ENCODE data around the gene C16orf89. TPM values are rescaled to one million over a fixed set of nuclear protein-coding genes. Genes with fewer than 3 reads are reported as not detected.
A peak's percentile ranks its signal among the peaks of the same experiment; 100 is the strongest.
"Not testable (repeated sequence)": the region's sequence is repeated elsewhere in the genome, so short reads cannot be mapped to it uniquely, and the experiment has no call there.

Gene C16orf89
- total RNA-seq, 1 experiment from 2014 or later, result not detected

DNA sequence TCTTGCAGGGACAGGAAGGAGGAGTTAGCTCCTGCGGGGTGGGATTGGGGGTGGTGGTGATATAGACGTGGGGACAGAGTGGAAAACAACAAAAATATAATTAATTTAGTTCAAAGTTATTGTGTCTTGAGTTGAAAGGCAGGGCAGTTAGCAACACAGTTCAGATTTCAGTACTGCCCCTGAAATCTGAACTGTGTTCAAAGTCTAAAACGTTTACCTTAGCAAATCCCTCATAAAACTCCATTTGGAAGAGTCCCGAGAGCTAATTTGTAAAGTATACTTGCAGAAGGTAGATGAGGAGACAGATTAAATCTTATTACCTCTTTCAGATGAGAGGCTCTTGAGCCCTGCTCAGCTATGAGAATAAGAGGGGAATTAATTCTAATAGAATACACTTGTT, 33.4 kb upstream of the C16orf89 start:
- H3K79me2 ChIP-seq (ENCODE audit: low read depth); H3F3A ChIP-seq (ENCODE audit: insufficient read depth, low read depth); BruUV-seq (replicated peaks); H4K20me1 ChIP-seq (ENCODE audit: insufficient read depth); DNase-seq; H3K9me2 ChIP-seq (ENCODE audit: insufficient read depth); H3K9me3 ChIP-seq (ENCODE audit: insufficient read depth, low read depth); H3K4me1 ChIP-seq (replicated peaks; ENCODE audit: insufficient read depth); H3K27ac ChIP-seq; H3K4me3 ChIP-seq; POLR2A ChIA-PET (ENCODE audit: unreplicated experiment); CTCF ChIA-PET; H2AFZ ChIP-seq; H3K36me3 ChIP-seq (ENCODE audit: low read depth): not testable (repeated sequence)
- peak overlapping the region; percentile 68; the same call in 1 of the 2 replicates for H3K4me2 ChIP-seq
- intact Hi-C loops (cut with micrococcal nuclease; ENCODE audit: unreplicated experiment), result loop anchor here (5.0 to 10.0 kb wide), 4 partner anchors 142 to 594 kb away; partner anchors contain the start of gene SEC14L5
- H3K27me3 ChIP-seq (ENCODE audit: insufficient read depth, low read depth), result peaks cover 14% of the 10 kb centered on the region

DNA sequence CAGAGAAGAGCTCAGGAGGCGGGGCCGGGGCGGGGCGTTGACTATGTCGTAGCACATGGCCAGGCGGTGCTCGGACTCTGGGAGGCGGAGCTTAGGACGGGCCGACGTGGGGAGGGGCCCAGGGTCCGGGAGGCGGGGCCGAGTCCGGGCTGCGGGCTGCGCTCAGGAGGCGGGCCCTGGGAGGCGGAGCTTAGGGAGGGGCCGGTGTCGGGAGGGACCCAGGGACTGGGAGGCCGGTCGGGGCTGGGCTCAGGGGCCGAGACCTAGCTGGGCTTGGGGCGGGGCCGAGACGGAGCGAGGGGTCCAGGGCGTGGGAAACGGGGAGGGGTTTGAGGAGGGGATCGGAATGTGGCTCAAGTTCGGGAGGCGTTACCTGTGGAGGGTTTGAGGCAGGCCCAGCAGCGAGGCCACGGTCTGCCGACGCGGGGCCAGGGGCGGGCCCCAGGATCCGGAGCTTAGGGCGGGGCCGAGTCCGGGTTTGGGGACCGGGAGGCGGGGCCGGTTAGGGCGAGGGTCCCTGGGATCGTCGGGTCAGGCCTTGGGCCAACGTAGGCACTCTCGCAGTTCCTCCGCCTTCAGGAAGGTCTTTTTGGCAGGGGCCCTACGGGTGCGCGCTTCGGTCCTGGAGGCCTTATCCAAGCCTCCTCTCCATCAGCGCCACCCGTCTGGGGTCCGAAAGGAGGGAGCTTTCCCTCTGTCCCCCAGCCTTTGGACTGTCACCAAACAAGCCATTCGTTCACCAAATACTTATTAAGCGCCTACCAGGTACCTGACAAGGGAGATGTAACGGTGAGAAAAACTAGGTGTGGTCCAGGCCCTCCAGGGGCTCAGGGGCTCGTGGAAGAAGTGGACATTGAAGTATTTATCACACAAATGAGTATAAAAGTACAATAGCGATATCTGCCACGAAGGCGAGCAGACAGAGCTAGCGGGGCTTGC, 32.7 kb upstream of the C16orf89 start:
- intact Hi-C loops (cut with micrococcal nuclease; ENCODE audit: unreplicated experiment), result loop anchor here (5.0 to 10.0 kb wide), 4 partner anchors 141 to 594 kb away; partner anchors contain the start of gene SEC14L5
- H3K27ac ChIP-seq; H3K9me2 ChIP-seq (ENCODE audit: insufficient read depth); H3K79me2 ChIP-seq (ENCODE audit: low read depth); H4K20me1 ChIP-seq (ENCODE audit: insufficient read depth); BruUV-seq (replicated peaks); H3F3A ChIP-seq (ENCODE audit: insufficient read depth, low read depth); DNase-seq; H2AFZ ChIP-seq; H3K9me3 ChIP-seq (ENCODE audit: insufficient read depth, low read depth); H3K36me3 ChIP-seq (ENCODE audit: low read depth); H3K4me1 ChIP-seq (replicated peaks; ENCODE audit: insufficient read depth): not testable (repeated sequence)
- Histone ChIP-seq H3K27me3 (ENCODE audit: insufficient read depth, low read depth) (peaks cover 14% of the 10 kb centered on the region), H3K4me2 (peak overlapping the region; percentile 68), H3K4me3 (peak overlapping the region; percentile 54; the same call in 1 of the 2 replicates)
- POLR2A ChIA-PET (ENCODE audit: unreplicated experiment), result interaction anchor here (0.5 to 0.8 kb wide), 8 partner anchors 141 to 1697 kb away, joined by 3 to 10 read pairs (median 4); partner anchors contain the start of genes ANKS3, DNAAF8, SEC14L5 and UBN1
- CTCF ChIA-PET, result interaction anchor here (0.6 to 1.1 kb wide), 3 partner anchors 14 to 600 kb away, joined by 3 to 7 read pairs (median 6); partner anchors contain the start of gene SEC14L5

DNA sequence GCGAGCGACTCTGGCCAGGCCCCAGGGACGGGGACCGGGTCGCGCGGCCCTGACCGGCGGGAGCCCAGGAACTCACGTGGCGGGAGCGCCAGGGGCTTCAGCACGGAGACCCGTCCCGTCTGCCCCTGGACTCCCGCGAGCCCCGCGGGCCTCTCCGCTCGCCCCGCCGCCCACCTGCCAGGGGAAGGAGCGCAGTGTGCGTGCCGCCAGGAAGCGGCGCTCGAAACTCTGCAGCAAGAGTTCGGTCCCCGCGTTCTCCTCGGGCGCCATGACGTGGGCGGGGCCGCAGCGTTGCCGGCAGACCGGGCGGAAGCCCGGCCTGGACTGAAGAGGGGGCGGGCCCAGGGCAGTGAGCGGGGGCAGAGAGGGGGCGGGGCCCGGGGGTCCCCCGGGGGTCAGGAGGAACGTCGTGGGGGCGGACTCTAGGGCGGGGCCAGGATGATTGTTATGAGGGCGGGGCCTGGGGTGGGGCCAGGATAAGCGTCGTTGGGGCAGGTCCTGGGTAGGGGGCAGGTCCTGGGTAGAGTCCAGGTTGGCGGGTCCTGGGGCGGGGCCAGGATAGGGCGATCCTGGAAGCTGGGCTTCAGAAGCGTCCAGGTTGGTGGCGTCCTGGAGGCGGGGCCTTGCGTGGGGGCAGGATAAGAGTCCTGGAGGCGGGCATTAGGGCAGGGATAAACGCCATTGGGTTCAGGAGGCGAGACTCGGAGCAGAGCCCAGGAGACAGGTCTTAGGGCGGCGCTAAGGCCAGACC, 31.9 kb upstream of the C16orf89 start, which contains the start of gene EEF2KMT:
Gene EEF2KMT, minus strand, starts transcription at position 326 of the 751 bp plus-strand sequence. Its CDS starts 56 bp downstream, at position 270.
- H3F3A ChIP-seq (ENCODE audit: insufficient read depth, low read depth); BruUV-seq (replicated peaks); H3K36me3 ChIP-seq (ENCODE audit: low read depth); H4K20me1 ChIP-seq (ENCODE audit: insufficient read depth); H3K79me2 ChIP-seq (ENCODE audit: low read depth); H3K9me3 ChIP-seq (ENCODE audit: insufficient read depth, low read depth); H3K9me2 ChIP-seq (ENCODE audit: insufficient read depth); H3K27me3 ChIP-seq (ENCODE audit: insufficient read depth, low read depth); H3K27ac ChIP-seq; H3K4me1 ChIP-seq (replicated peaks; ENCODE audit: insufficient read depth): not testable (repeated sequence)
- ChIA-PET POLR2A (ENCODE audit: unreplicated experiment) (interaction anchor here (0.5 to 0.8 kb wide), 9 partner anchors 140 to 1696 kb away, joined by 3 to 10 read pairs (median 4); partner anchors contain the start of genes ANKS3, DNAAF8, SEC14L5 and UBN1), CTCF (interaction anchor here (0.6 to 1.1 kb wide), 4 partner anchors 13 to 599 kb away, joined by 3 to 7 read pairs (median 4); partner anchors contain the start of gene SEC14L5)
- intact Hi-C loops (cut with micrococcal nuclease; ENCODE audit: unreplicated experiment), result loop anchor here (5.0 to 10.0 kb wide), 4 partner anchors 140 to 593 kb away; partner anchors contain the start of gene SEC14L5
- Histone ChIP-seq H3K4me2 (peak within 1 kb of the TSS; percentile 81), H2AFZ (peak within 1 kb of the TSS; percentile 66; the same call in 1 of the 2 replicates), H3K4me3 (peak within 1 kb of the TSS; percentile 92)
- peak; percentile 96 to 100 for DNase-seq

DNA sequence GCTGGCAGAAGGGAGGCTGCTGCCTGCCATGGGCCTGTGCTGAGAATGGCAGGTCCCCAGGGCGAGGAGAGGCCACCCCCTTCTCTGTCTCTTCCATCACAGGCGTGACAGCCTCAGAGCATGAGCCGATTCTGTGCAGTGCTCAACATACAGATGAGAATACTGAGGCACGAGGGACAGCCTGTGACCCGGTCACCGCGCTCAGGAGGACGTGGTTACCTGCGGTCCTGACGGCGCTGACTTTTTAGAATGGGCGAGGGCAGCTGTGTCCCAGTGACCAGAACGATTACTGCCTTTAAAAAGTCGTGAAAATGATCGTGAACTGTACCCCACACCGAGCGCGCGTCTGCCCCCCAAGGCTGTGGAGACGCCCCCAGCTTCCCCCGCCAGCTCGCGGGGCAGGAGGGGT, 31.3 kb upstream of the C16orf89 start:
- H3K36me3 ChIP-seq (ENCODE audit: low read depth); H3K4me1 ChIP-seq (replicated peaks; ENCODE audit: insufficient read depth); CTCF ChIA-PET; H3K27ac ChIP-seq; H3K9me3 ChIP-seq (ENCODE audit: insufficient read depth, low read depth); H3K27me3 ChIP-seq (ENCODE audit: insufficient read depth, low read depth); H4K20me1 ChIP-seq (ENCODE audit: insufficient read depth); H3F3A ChIP-seq (ENCODE audit: insufficient read depth, low read depth); H3K79me2 ChIP-seq (ENCODE audit: low read depth); H3K9me2 ChIP-seq (ENCODE audit: insufficient read depth): not testable (repeated sequence)
- intact Hi-C loops (cut with micrococcal nuclease; ENCODE audit: unreplicated experiment), result loop anchor here (5.0 to 10.0 kb wide), 4 partner anchors 140 to 592 kb away; partner anchors contain the start of gene SEC14L5
- peak in 1 of 2 experiments; percentile 25 for DNase-seq
- Histone ChIP-seq H3K4me3 (peak overlapping the region; percentile 92), H3K4me2 (peak overlapping the region; percentile 81), H2AFZ (0 out of 2 replicates have a peak overlapping the region, but pooled peaks have one; percentile 66)
- BruUV-seq (replicated peaks), result TSS peak; percentile 66
- POLR2A ChIA-PET (ENCODE audit: unreplicated experiment), result interaction anchor here (0.6 kb wide), 1 partner anchor 304 kb away, joined by 13 read pairs; no protein-coding TSS in a partner anchor

DNA sequence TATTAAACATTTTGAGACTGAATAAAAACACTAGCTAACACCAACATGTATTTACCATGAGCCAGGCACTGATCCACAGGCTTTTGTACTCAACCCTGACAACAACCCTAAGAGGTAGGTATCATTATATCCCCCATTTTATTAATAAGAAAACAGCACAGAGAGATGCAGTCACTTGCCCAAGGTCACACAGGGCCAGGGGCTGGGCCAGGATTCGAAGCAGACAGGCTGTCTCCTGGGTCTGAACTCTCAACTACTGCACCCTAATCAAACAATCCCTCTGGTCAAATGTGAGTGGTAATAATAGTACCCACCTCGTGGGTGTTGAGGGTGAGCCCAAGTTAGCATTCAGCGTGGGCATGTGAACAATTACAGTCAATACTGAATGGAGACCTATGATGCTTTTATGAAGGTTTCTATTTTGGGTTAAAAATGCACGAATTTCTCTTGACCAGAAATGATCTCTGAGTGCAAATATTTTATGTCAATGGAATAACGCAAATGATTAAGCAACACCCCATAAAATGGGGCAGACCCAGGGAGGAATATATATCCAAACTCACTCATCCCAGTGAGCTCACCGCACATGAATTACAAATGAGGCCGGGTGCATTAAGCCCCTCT, 30.8 kb upstream of the C16orf89 start:
- H3K27ac ChIP-seq; H3K36me3 ChIP-seq (ENCODE audit: low read depth); H3F3A ChIP-seq (ENCODE audit: insufficient read depth, low read depth); BruUV-seq (replicated peaks); H3K4me1 ChIP-seq (replicated peaks; ENCODE audit: insufficient read depth); CTCF ChIA-PET; H4K20me1 ChIP-seq (ENCODE audit: insufficient read depth); H3K9me3 ChIP-seq (ENCODE audit: insufficient read depth, low read depth); H3K79me2 ChIP-seq (ENCODE audit: low read depth); H3K9me2 ChIP-seq (ENCODE audit: insufficient read depth); H2AFZ ChIP-seq; DNase-seq; H3K27me3 ChIP-seq (ENCODE audit: insufficient read depth, low read depth): not testable (repeated sequence)
- intact Hi-C loops (cut with micrococcal nuclease; ENCODE audit: unreplicated experiment), result loop anchor here (5.0 to 10.0 kb wide), 4 partner anchors 139 to 592 kb away; partner anchors contain the start of gene SEC14L5
- peak overlapping the region; percentile 81 for H3K4me2 ChIP-seq
- POLR2A ChIA-PET (ENCODE audit: unreplicated experiment), result interaction anchor here (0.6 kb wide), 1 partner anchor 304 kb away, joined by 13 read pairs; no protein-coding TSS in a partner anchor
- H3K4me3 ChIP-seq, result peak overlapping the region; percentile 92

DNA sequence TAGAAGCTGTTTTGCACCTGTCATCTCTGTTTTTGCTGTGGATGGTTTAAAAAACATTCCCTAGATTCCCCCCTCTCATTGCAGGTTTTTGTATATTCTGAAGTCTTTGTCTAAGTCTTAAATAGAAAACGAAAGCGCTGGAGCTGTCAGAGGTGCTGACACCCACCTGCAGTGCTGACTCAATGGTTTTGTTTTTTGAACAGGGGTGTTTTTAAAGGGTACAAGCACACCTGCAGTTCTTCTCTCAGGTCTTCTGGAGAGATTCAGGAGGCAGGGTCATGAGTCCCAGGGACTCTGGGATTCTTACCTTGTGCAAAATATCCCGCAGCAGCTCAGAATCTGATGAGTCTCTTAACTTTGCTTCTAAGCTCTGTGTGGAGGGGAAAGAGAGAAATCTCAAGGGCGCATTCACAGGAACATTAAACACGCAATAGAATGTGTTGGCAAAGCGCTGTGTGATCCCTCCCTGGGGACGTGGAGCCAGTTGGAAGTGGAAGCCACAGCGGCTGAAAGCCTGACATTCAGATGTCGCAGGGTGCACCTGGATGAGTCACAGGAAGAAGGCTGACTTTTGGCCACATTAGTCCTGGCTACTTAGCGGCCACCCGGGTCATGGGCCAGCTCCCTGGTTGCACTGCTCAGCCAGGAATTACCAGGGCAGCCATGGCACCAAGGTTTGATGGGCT, 29.5 kb upstream of the C16orf89 start:
- H3K36me3 ChIP-seq (ENCODE audit: low read depth); BruUV-seq (replicated peaks); H3K79me2 ChIP-seq (ENCODE audit: low read depth); H3K4me3 ChIP-seq; H3K4me1 ChIP-seq (replicated peaks; ENCODE audit: insufficient read depth); H3K9me3 ChIP-seq (ENCODE audit: insufficient read depth, low read depth); H2AFZ ChIP-seq; H3K9me2 ChIP-seq (ENCODE audit: insufficient read depth); H3K27me3 ChIP-seq (ENCODE audit: insufficient read depth, low read depth); H4K20me1 ChIP-seq (ENCODE audit: insufficient read depth); H3K27ac ChIP-seq; POLR2A ChIA-PET (ENCODE audit: unreplicated experiment); H3F3A ChIP-seq (ENCODE audit: insufficient read depth, low read depth); CTCF ChIA-PET: not testable (repeated sequence)
- H3K4me2 ChIP-seq, result peak overlapping the region; percentile 11; the same call in 1 of the 2 replicates
- intact Hi-C loops (cut with micrococcal nuclease; ENCODE audit: unreplicated experiment), result loop anchor here (5.0 to 10.0 kb wide), 4 partner anchors 138 to 590 kb away; partner anchors contain the start of gene SEC14L5
- DNase-seq, result peak in 1 of 2 experiments; percentile 32

All from PC-9 (cell line).